Activated T-cell treated with anti-CD3 and anti-CD28 coated beads, Interleukin-2, amount 50 U/mL, for 24 hours (primary cell): Measurements from ENCODE around the gene ITGB3.

Source experiments
- DNase-seq: peaks from one replicate; pipeline ENCODE4 v3.0.0-alpha.2; 2020
- H3K27ac Mint-ChIP-seq: 2 replicates; pipeline ENCODE4 v1.8.0; 2020; ENCODE audit warnings: mild to moderate bottlenecking, mixed read lengths
- H3K27me3 Mint-ChIP-seq: 2 replicates; pipeline ENCODE4 v1.8.0; 2020; ENCODE audit warnings: mixed read lengths
- H3K36me3 Mint-ChIP-seq: 2 replicates; pipeline ENCODE4 v1.8.0; 2020; ENCODE audit warnings: low read depth, mixed read lengths
- H3K4me1 Mint-ChIP-seq: 2 replicates; pipeline ENCODE4 v1.8.0; 2020; ENCODE audit warnings: low read depth, mixed read lengths
- H3K4me3 Mint-ChIP-seq: 2 replicates; pipeline ENCODE4 v1.8.0; 2020; ENCODE audit warnings: mild to moderate bottlenecking, moderate library complexity, mixed read lengths
- H3K9me3 Mint-ChIP-seq: 2 replicates; pipeline ENCODE4 v1.8.0; 2020; ENCODE audit warnings: mixed read lengths

Gene ITGB3

DNA sequence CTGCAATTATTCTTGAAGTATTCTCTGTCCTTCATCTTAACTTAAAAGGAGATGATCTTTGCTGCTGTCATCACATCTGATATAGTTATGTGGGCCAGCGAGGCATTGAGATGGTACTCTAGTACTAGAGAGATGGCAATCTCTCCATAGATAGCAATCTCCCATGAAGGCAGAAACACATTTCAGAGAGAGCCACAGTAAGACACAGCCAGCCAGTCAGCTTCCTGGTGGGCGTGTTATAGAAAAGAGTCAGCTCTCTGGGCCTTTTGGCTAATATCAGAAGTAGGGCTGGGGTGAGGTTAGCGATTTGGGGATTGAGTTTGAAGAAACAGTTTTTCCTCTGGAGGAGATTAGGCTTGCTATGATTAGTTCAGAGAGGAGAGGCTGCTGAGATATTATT lies 47.5 kb downstream of the ITGB3 start:
- peaks cover 8% of the 10 kb centered on the region for H3K4me1 Mint-ChIP-seq
- no peak overlapping the region for H3K4me3 Mint-ChIP-seq
- DNase-seq: no peak
- no peaks in the 10 kb centered on the region for H3K27me3 Mint-ChIP-seq
- no peaks in the 10 kb centered on the region for H3K36me3 Mint-ChIP-seq
- peaks cover 4% of the 10 kb centered on the region for H3K9me3 Mint-ChIP-seq
- H3K27ac Mint-ChIP-seq: no peak overlapping the region

DNA sequence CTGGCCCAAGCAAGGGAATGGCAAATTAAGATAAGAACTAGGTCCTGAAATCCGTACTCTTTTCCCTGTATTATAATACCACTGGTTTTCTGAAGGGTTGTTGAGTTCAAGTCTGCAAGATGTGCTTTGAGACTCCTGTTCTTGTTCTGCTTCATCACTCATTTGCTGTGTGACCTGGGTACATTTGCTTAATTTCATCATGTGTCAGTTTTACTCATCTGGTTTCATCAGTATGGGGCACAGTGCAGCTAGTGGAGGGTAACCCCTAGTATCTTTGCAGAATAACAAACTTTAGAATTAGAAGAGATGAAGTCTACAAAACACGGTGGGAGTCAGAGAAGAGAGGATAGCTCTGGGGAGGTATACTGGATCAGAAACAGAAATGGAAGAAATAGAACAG lies 48.2 kb downstream of the ITGB3 start:
- Mint-ChIP-seq H3K27ac (no peak overlapping the region), H3K36me3 (no peaks in the 10 kb centered on the region), H3K4me1 (peaks cover 10% of the 10 kb centered on the region), H3K27me3 (no peaks in the 10 kb centered on the region), H3K4me3 (no peak overlapping the region), H3K9me3 (peaks cover 4% of the 10 kb centered on the region)
- DNase-seq: no peak

DNA sequence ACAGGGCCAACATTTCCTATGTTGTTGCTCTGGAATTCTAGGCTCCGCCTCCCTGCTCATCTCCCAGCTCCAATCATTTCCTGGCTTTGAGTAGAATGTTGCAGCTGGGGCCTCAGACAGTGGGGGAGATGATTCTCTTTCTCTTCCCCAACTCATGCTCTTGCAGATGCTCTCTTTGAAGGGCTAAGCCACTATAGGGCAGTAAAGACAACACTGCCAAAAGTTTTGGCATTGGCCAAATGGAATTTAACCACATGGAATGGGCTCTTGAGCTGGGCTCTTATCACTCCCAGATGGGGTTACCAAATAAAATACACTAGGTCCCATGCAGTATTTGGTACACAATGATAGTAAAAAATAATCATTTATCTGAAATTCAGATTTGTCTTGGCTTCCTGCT lies 50.6 kb downstream of the ITGB3 start:
- Mint-ChIP-seq H3K4me1 (peaks cover 12% of the 10 kb centered on the region), H3K27ac (no peak overlapping the region), H3K36me3 (no peaks in the 10 kb centered on the region), H3K4me3 (no peak overlapping the region), H3K27me3 (no peaks in the 10 kb centered on the region), H3K9me3 (peaks cover 4% of the 10 kb centered on the region)
- DNase-seq: no peak

DNA sequence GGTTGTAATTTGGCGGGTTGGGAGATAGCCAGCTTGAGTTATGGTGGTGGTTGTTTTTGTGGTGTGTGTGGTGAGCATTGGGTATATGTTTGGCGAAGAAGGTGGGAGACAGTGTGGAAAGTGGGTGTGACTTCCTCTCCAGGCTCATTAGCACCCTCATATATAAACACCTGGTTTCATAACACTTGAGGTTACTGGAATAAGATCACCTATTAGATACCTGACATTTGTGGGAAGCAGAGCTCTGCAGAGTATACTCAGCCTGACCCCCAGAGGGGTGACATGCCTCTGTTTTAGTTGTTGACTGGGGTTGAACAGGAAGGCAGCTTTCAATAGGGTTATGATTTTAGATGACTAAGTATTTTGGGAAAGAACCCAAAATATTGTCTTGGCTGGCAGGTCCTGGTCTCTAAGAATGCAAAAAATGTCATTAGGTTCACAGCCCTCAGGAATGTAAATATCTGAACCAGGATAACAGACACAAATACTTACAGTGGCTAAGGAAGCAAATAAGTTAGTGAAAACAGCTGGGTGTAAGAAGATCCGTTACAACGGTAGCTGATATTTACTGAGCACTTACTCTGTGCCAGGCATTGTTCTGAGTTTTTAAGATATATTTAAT lies 51.8 kb downstream of the ITGB3 start:
- H3K4me3 Mint-ChIP-seq: no peak overlapping the region
- H3K4me1 Mint-ChIP-seq: peaks cover 12% of the 10 kb centered on the region
- DNase-seq: no peak
- H3K27me3 Mint-ChIP-seq: no peaks in the 10 kb centered on the region
- no peaks in the 10 kb centered on the region for H3K36me3 Mint-ChIP-seq
- no peak overlapping the region for H3K27ac Mint-ChIP-seq
- H3K9me3 Mint-ChIP-seq: peaks cover 4% of the 10 kb centered on the region

DNA sequence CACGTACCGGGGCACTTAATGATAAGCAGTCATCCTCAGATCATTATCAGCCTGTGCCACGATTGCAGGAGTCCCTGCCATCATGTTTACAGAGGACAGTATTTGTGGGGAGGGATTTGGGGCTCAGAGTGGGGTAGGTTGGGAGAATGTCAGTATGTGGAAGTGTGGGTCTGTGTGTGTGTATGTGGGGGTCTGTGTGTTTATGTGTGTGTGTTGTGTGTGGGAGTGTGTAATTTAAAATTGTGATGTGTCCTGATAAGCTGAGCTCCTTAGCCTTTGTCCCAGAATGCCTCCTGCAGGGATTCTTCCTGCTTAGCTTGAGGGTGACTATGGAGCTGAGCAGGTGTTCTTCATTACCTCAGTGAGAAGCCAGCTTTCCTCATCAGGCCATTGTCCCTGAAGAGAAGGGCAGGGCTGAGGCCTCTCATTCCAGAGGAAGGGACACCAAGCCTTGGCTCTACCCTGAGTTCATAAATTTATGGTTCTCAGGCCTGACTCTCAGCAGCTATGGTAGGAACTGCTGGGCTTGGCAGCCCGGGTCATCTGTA lies 56.6 kb downstream of the ITGB3 start:
- Mint-ChIP-seq H3K9me3 (no peaks in the 10 kb centered on the region), H3K27ac (no peak overlapping the region), H3K27me3 (no peaks in the 10 kb centered on the region), H3K36me3 (no peaks in the 10 kb centered on the region), H3K4me1 (peaks cover 9% of the 10 kb centered on the region), H3K4me3 (no peak overlapping the region)
- DNase-seq: no peak

DNA sequence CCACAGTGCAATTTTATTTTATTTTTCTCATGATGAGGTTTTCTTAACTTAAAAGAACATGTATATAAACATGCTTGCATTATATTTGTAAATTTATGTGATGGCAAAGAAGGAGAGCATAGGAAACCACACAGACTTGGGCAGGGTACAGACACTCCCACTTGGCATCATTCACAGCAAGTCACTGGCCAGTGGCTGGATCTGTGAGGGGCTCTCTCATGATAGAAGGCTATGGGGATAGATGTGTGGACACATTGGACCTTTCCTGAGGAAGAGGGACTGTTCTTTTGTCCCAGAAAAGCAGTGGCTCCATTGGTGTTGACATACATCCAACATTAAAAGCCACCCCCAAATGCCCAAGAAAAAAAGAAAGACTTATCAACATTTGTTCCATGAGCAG lies 57.8 kb downstream of the ITGB3 start:
- no peaks in the 10 kb centered on the region for H3K27me3 Mint-ChIP-seq
- H3K4me1 Mint-ChIP-seq: peaks cover 2% of the 10 kb centered on the region
- no peak for DNase-seq
- H3K4me3 Mint-ChIP-seq: no peak overlapping the region
- H3K36me3 Mint-ChIP-seq: no peaks in the 10 kb centered on the region
- H3K27ac Mint-ChIP-seq: no peak overlapping the region
- no peaks in the 10 kb centered on the region for H3K9me3 Mint-ChIP-seq

DNA sequence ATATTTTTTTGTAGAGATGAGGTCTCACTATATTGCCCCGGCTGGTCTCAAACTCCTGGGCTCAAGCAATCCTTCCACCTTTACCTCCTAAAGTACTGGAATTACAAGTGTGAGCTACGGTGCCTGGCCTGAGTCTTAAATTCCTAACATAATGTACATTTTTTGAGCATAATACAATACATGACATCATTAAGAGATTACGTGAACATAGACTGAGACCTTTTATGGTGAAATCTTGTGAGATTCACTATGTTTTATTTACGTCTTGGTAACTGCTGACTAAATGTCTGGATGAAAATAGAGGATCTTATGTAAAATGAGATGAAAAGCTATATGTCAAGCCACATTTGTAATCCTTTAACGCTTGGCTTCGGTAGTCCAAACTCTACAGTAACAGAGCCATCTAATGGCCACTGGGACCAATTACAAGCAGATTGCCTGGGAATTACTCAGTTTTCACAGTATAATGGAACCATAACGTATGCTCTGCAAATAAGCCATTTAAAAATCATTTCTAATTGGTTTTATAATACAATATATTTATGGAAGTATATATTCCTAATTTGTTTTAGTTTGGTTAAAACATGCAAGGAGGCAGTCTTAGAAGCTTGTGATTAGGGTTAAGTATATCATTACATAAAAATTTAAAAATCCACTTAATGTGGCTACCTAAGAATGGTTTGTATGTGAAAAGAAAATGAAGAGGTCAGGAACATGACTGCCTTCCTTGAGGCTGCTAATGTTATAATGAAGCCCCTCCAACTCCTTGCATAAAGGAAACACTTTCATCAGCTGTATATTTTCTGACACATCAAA lies 62.0 kb downstream of the ITGB3 start:
- DNase-seq: no peak
- Mint-ChIP-seq H3K27me3 (no peaks in the 10 kb centered on the region), H3K27ac (no peak overlapping the region), H3K4me3 (no peak overlapping the region), H3K4me1 (no peaks in the 10 kb centered on the region), H3K36me3 (no peaks in the 10 kb centered on the region), H3K9me3 (no peaks in the 10 kb centered on the region)

DNA sequence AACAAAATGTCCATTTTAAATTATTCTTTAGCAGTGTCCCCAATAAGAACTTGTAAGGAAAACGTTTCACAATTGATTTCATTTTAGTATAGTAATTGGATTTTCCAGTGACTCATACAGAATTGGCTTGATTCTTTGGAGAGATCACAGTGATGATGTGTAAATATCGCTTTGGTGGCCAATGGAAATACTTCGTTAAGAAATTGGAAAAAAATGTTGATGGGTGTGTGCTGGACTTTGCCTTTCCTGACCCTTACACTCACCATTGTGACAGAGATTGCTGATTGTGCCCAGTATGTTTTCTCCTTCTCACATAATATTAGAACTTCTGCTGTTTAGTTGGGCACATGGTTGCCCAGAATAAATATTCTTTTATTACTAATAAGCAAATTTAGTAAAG lies 62.7 kb downstream of the ITGB3 start:
- Mint-ChIP-seq H3K27ac (no peak overlapping the region), H3K4me1 (no peaks in the 10 kb centered on the region), H3K9me3 (no peaks in the 10 kb centered on the region), H3K27me3 (no peaks in the 10 kb centered on the region), H3K4me3 (no peak overlapping the region), H3K36me3 (no peaks in the 10 kb centered on the region)
- DNase-seq: no peak

DNA sequence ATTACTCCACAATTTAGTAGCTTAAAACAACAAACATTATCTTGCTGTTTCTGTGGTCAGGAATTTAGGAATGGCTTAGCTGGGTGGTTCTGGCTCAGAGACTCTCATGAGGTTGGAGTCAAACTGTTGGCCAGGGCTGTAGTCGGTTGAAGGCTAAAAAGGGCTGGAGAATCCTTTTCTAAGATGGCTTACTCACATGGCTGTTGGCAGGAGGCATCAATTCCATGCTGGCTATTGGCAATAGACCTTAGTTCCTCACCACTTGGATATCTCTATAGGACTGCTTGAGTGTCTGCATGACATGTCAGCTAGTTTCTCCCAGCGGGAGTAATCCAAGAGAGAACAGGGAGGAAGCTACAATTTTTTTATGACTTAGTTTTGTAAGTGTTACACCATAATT lies 63.5 kb downstream of the ITGB3 start:
- H3K27me3 Mint-ChIP-seq: no peaks in the 10 kb centered on the region
- no peak overlapping the region for H3K4me3 Mint-ChIP-seq
- no peak for DNase-seq
- no peak overlapping the region for H3K27ac Mint-ChIP-seq
- H3K4me1 Mint-ChIP-seq: no peaks in the 10 kb centered on the region
- H3K36me3 Mint-ChIP-seq: no peaks in the 10 kb centered on the region
- no peaks in the 10 kb centered on the region for H3K9me3 Mint-ChIP-seq

DNA sequence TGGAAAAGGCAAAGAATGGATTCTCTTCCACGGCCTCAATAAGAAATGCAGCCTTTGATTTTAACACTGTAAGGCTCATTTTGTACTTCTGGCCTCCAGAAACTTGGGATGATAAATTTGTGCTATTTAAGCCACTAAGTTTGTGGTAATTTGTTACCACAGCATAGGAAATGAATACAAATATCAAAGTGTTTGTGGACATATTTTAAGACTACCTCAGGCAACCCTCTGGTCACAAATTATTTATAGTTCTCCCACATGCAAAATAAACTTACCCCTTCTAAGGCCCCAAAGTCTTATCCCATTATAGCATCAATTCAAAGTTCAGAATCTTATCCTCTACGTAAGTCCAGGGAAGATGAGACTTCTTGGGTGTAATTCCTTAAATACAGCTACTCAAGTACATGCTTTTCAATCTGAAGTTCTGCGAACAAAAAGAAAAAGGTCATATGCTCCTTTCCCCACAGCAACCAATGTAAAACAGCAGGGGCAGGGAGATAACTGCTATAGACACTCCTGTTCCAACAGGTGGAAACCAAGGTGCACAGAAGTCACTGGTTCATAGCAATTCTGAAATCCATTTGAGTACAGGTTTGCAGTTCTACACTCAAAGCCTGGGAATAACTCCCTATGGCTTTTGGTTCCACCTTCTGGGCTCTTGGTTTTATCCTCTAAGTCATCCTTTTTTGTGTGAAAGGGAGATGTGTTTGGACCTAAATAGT lies 64.7 kb downstream of the ITGB3 start:
- H3K36me3 Mint-ChIP-seq: no peaks in the 10 kb centered on the region
- no peak overlapping the region for H3K4me3 Mint-ChIP-seq
- H3K27me3 Mint-ChIP-seq: peaks cover 10% of the 10 kb centered on the region
- peaks cover 4% of the 10 kb centered on the region for H3K4me1 Mint-ChIP-seq
- no peak overlapping the region for H3K27ac Mint-ChIP-seq
- no peak for DNase-seq
- H3K9me3 Mint-ChIP-seq: no peaks in the 10 kb centered on the region

DNA sequence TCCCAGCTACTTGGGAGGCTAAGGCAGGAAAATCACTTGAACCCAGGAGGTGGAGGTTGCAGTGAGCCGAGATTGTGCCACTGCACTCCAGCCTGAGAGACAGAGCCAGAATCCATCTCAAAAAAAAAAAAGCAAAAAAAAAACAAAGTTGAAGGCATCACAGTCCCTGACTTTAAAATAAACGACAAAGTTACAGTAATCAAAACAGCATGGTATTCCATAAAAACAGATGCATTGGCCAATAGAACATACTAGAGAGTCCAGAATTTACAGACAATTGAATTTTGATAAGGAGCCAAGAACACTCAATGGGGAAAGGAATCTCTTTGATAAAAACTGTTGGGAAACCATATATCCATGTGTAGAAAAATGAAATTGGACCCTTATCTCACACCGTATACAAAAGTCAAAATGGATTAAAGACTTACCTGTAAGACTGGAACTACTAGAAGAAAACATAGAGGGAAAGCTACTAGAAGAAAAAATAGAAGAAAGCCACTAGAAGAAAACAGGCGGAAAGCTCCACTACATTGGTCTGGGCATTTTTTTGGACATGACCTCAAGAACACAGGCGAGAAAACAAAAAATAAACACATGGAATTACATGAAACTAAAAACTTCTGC lies 67.4 kb downstream of the ITGB3 start:
- Mint-ChIP-seq H3K36me3 (peaks cover 2% of the 10 kb centered on the region), H3K9me3 (no peaks in the 10 kb centered on the region), H3K27ac (no peak overlapping the region), H3K4me1 (peaks cover 16% of the 10 kb centered on the region), H3K4me3 (no peak overlapping the region), H3K27me3 (peaks cover 17% of the 10 kb centered on the region)
- DNase-seq: no peak

DNA sequence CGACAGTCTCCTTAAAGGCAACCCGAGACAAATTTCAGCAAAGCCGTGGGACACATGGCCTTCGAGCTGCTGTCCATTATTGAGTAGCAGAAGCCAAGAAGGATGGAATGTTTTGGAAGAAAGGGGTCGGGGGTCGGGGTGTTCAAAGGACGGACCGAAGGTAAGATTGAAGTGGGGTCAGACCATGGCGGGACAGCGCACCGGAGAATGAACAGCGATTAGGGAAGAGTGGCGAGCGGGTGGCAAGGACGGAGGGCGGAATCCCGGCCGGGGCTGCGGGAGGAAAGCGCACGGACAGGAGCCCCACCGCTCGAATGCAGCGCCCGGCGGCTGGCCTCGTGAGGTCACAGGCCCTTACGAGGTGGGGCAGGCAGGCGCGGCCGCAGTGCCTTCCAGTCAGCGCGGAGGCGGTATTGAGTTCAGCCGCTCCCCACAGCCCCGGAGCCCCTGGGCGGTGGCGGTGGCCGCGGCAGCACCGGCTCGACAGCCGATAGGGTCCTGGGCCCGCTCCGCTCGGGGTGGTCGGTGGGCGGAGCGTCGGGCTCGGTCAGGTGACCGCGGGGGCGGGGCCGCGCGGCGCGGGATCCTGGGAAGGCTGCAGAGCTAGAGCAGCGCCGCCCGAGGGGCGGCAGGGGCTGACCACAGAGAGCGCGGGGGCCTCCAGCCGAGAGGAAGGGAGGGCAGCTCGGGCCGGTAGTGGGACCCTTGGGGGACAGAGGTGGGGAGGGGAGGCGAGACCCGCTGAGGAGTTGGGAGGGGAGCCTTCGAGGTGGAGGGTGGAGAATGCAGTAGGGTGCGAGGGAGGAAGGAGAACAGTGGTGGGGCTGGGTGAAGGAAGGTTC lies 70.0 kb downstream of the ITGB3 start, which contains the start of gene EFCAB13:
EFCAB13 (plus strand) TSS at position 574 of the 842 bp plus-strand sequence. CDS start 4,399 bp downstream, outside the sequence.
- Mint-ChIP-seq H3K4me3 (peak within 1 kb of the TSS; percentile 84), H3K27ac (peak within 1 kb of the TSS; percentile 89), H3K36me3 (peaks cover 2% of the 10 kb centered on the region), H3K4me1 (peaks cover 16% of the 10 kb centered on the region), H3K27me3 (peaks cover 17% of the 10 kb centered on the region), H3K9me3 (no peaks in the 10 kb centered on the region)
- DNase-seq: peak; percentile 86

DNA sequence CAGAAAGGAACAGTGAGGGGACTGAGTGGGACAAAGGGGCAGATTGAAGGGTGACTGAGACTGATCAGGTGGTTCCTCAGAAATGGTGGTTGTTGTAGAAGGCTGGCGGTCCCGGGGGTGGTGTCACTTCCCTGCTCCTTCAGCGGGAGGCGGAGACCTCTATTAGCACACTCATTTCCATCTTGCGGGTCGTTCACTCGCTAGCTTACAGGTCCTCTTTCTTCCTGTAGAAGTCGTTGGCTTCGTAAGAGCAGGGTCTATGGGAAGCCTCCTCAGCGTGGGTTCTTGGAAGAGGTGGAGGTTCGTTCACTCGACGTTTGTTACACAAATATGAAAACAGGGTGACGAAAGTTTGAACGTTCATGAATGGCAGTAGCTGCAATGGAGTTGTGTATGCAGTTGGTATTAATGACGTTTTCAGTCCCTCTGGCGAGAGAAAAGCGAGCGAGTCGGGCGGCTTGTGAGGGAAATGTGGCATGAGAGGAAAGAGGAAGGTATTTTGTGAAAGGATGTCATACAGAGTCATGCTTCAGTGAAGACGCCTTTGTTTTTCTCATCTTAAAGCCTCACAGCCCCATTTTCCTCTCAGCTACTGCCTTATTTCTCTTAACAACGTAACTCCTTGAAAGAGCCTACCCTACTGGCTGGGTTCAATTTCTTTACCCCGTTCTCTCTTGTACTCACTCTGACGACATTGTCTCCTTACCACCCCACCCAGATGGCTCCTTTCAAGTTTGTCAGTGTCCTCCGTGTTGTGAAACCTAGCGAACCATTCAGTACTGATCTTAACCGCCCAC lies 70.8 kb downstream of the ITGB3 start:
- Mint-ChIP-seq H3K27ac (peak overlapping the region; percentile 89), H3K27me3 (peaks cover 17% of the 10 kb centered on the region), H3K9me3 (no peaks in the 10 kb centered on the region), H3K4me1 (peaks cover 16% of the 10 kb centered on the region), H3K36me3 (peaks cover 2% of the 10 kb centered on the region), H3K4me3 (peak overlapping the region; percentile 84)
- DNase-seq: no peak
